Pons (tissue), 1 donor: ENCODE measurements around the gene PPIP5K2.
"Not testable (repeated sequence)": the region's sequence is repeated elsewhere in the genome, so short reads cannot be mapped to it uniquely, and the experiment has no call there.

Experiments used
- DNase-seq: peaks from one replicate; pipeline ENCODE4 v3.0.0-alpha.2; 2016; ENCODE audit warnings: low spot score

Gene PPIP5K2

DNA sequence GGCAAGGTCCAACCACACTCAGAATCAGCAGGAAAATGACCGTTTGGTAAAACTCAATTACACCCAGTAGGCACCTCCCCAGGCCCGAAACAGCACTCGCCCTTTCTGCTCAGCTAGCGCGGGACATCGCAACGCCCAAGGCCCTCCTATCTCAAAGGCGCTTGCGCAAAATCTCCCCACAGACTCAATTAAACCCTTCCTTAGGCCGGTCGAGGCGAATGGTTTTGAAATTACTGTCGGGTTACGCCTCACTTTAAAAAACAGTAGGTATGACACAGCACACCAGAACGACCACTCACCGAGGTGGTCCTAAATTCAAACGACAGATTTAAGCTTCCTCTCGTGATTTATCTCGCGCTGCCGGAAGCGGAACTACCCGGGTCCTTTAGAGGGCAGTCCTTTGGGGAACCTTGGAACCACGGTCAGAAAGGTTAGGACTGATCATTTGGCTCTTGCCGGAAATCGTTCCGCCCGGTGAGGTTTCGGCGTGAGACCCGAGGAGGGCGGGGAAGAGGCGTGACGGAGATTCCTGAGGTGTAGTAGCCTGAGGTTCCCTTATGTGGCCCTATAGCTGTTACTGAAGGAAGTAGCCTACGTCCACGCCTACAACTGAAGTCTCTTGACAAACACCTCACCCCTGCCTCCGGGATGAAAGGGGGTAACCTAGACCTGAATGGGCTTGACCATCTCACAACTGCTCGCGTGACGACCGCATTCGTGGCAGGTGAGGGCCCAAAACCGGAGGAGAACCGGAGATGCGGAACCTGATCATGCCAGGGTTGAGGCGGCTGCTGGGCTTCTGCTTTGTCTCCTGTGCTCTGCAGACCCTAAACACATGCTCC is at the start of gene PPIP5K2, which contains the start of gene GIN1:
Gene PPIP5K2 (plus strand): TSS at position 537 of the 842 bp plus-strand sequence. CDS start 9,289 bp downstream, outside the sequence.
Gene GIN1 (minus strand): TSS at position 374 of the 842 bp plus-strand sequence. CDS start 11,431 bp downstream, outside the sequence.
- peak; percentile 98 for DNase-seq

- DNase-seq, result not testable (repeated sequence)
Observed at GRCh38 chr5:103073500-103073899, 46.6 kb upstream of the PPIP5K2 start.

GRCh38 chr5:103075442-103075841 is 44.7 kb upstream of the PPIP5K2 start:
- no peak for DNase-seq

GRCh38 chr5:103079796-103080195 is 40.3 kb upstream of the PPIP5K2 start:
- DNase-seq, result no peak

- DNase-seq, result no peak
Observed at GRCh38 chr5:103086547-103086946, 33.6 kb upstream of the PPIP5K2 start.

- no peak for DNase-seq
Observed at GRCh38 chr5:103089272-103089671, 30.8 kb upstream of the PPIP5K2 start.

DNA sequence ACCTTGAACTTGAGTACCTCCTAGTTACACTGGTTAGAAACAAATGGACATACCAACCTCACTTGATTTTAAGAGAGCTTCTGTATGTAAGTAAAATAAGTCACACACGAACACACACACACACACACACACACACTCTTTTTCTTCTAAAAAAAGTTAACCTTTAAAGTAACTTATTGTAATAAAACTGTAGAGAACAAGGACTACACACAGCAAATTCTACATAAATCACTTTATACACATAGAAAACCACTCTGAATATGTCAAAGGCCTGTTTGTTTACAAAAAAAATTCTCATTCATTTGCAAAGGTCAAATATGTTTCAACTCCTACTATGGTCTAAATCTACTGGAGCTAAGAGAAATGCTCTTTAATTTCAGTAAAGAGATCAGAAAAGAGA is 29.3 kb upstream of the PPIP5K2 start:
- no peak for DNase-seq

DNA sequence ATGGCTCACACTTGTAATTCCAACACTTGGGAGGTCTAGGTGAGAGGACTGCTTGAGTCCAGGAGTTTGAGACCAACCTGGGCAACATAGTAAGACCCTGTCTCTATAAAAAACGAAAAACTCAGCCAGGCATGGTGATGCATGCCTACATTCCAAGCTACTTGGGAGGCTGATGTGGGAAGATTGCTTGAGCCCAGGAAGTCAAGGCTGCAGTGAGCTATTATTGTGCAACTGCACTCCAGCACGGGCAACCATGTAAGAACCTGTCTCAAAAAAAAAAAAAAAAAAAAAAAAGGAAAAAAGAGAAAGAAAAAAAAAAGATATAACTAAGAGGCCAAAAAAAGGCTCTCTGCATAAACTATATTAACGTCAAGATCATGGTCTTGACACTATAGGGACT is 27.4 kb upstream of the PPIP5K2 start:
- no peak for DNase-seq

- no peak for DNase-seq
Observed at GRCh38 chr5:103093727-103094126, 26.4 kb upstream of the PPIP5K2 start.

DNA sequence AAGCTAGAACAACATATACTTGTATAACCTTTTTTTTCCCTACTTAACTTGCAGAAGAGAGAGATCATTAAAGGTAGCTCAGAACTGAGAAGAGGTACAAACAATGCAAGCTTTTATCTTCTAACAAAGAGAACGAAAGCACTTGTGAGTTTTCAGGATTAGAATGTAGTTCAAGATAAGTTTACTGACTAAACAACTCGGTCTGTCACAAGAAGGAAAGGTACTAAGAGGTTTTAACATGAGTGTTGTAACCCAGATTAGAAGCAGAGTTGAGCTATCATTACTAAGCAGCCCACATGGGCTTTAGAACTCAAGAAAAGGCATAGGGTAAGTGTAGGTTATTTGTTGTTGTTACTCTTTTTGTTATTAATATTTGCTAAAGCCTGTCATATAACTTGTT is 25.4 kb upstream of the PPIP5K2 start:
- no peak for DNase-seq

DNA sequence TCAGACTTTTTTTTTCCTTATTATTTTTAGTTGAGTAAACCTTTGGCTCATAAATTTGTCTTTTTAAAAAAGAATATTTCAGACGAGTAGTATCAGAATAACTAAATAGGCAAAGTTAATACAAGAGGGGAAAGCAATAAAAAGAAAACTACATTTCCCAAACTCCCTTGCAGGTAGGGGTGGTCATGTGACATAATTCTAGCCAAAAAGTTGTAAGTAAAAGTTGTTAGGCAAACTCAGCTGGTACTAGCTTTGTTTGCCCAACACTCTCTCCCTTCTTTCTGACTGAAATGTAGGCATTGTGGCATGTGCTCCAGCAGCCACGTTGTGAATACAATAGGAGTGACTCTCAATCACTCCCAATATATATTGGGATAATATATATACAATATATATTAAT is 21.1 kb upstream of the PPIP5K2 start:
- no peak for DNase-seq

- DNase-seq, result peak; percentile 27
Observed at GRCh38 chr5:103101079-103101750, 18.9 kb upstream of the PPIP5K2 start.

- no peak for DNase-seq
Observed at GRCh38 chr5:103102234-103102633, 17.9 kb upstream of the PPIP5K2 start.

- DNase-seq, result no peak
Observed at GRCh38 chr5:103108086-103108485, 12.0 kb upstream of the PPIP5K2 start.

GRCh38 chr5:103109277-103109676 is 10.8 kb upstream of the PPIP5K2 start:
- peak; percentile 76 for DNase-seq

GRCh38 chr5:103110403-103110802 is 9.7 kb upstream of the PPIP5K2 start:
- DNase-seq, result no peak

GRCh38 chr5:103111468-103111867 is 8.6 kb upstream of the PPIP5K2 start:
- no peak for DNase-seq

- no peak for DNase-seq
Observed at GRCh38 chr5:103112910-103113309, 7.2 kb upstream of the PPIP5K2 start.

GRCh38 chr5:103114440-103114839 is 5.7 kb upstream of the PPIP5K2 start:
- no peak for DNase-seq

DNA sequence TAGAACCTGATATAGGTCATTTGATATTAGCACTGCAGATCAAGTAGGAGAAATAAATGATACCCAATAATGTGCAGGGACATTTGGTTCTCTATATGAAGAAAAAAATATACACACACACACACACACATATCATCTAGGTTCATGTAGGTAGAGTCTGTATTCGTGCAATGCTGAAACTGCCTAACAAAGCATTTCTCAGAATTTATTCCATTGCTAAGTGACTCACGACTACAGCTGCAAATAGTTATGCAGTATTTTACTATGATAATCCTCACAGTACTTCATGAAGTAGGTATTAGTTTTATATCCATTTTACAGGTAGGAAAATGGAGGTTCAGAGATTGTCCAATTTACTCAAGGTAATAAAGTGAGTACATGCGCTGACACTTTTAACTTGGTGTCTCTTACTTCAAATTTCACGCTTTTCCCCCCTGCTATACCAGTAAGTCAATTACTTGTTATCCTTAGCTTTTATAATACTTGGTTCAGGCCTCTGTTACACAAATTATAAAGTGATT is 2.6 kb upstream of the PPIP5K2 start:
- no peak for DNase-seq

DNA sequence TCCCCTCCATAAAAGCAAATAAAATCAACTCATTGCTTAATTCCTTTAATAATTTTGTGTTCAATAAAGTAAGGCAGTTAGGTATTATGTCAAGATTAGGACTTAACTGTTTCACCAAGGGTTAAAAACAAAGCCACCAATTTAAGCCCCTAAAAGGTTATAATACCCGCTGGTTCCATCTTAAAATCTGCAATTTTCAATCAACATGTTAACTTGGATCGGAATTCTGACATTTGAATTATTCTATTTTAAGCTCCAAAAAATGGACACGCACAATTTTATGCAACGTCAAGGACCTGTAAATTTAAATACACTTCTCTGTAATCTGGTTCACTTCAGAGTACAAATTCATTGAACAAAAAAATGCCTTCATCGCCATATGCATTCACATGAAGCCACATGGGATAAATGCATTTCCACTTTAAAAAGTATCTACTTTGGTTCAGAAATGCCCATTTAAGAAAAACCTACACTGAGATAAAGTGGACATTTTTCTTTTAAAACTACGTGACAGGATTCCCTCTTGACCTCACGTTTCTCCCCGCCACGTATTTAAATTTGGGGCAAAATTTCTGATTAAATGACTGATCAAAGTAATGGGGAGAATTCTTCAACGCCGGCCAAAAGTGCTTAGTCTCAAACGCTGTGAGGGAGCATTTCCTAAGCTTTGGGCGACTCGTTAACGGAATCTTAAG is 884 bp upstream of the PPIP5K2 start:
- no peak for DNase-seq

DNA sequence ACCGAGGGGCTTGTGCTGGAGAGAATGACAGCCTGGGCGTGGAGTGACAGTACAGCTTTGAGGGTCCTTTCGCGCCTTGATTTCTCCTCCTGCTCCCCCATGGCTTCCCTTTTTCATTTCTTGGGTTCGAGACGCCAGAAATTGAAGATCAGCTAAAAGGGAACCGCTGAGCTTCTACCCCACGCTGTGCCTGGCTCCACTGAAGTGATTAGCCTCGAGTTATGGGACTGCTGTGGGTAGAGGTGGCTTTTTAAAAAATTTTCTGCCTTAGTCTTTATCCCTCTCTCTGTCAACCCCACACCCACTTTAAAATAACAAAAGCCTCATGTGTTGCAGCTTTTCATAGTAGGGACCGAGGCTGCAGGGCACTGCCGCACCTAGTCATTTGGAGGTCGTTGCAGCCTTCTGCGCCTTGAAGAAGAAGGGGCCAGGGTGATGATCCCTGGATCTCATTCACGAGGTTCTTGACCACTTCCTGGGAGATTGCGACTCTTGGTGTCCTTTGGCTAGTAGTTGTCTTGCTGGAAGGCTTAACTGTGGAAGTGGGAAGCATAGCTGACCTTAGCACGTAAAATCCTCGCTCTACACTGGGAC is 603 bp downstream of the PPIP5K2 start:
- DNase-seq, result peak; percentile 27
